GM19468 (cell line): ENCODE results near the gene MYADM.
"Not testable (repeated sequence)": the region's sequence is repeated elsewhere in the genome, so short reads cannot be mapped to it uniquely, and the experiment has no call there.

Source experiments
- ATAC-seq: cut with Tn5 transposase; IDR thresholded peaks from one replicate; pipeline ENCODE4 v1.9.1; 2021; ENCODE audit warnings: mild to moderate bottlenecking, moderate library complexity, moderate number of reproducible peaks; ENCODE audit not compliant: unreplicated experiment; ENCODE audit errors: extremely low read depth

The MYADM gene, protein sequence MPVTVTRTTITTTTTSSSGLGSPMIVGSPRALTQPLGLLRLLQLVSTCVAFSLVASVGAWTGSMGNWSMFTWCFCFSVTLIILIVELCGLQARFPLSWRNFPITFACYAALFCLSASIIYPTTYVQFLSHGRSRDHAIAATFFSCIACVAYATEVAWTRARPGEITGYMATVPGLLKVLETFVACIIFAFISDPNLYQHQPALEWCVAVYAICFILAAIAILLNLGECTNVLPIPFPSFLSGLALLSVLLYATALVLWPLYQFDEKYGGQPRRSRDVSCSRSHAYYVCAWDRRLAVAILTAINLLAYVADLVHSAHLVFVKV

DNA sequence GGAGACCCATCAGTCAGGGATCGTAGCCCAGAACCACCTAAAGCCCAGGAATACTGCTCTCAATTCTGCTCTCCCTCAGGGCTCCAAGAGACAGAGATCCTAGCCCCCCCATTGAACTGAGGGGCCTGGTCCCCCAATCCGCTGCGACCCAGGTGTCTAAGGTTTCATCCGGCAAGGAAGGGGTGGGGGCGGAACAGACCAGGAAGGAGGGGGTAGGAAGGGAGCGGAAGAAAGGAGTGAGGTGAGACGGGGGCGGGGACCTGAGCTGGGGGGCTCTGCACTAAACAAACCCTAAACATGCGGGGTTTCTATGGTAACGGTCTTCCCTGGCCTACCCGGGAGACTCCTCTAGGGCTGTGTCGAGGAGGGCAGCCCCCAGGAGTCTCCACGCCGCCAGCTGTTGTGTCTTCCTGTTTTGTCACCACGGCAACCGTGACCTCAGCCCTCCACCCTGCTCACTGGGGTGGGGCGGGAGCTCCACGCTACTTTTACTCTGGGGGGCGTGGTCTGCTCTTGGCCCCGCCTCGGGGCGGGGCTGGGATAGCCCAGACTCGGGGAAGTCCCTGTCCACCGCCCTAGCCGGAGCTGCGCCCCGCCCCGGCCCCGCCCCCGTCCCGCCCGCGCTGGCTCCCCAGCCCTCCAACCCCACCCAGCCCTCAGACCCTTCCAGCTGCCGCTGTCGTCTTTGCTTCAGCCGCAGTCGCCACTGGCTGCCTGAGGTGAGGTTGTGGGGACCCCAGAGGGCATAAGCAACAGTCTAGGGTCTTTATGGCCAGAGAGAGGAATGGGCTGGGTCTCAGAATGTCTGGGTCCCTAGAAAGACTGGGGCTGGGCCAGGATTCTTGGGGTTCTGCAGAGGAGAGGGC, at the start of gene MYADM:
Gene MYADM (plus strand): TSS at position 659 of the 866 bp plus-strand sequence. CDS start 5,647 bp downstream, outside the sequence.
- peak; percentile 44 for ATAC-seq

DNA sequence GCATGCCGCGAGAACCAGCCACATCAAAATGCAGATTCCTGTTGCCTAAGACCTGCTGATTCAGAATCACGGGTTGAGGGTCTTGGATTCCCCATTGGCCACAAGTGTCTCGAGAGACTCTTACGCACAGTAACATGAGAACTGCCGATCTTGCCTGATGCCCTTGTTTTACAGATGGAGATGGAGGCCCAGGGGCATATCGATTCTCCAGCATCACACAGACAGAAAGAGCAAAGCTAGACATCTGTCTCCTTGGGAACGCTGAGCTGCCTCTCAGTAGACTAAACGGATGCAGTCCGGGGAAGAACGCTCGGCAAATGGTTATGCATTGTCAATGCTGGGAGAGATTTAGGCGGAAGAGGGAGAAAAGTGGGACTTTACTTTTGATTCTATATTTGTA, 48.9 kb upstream of the MYADM start:
- ATAC-seq = no peak

DNA sequence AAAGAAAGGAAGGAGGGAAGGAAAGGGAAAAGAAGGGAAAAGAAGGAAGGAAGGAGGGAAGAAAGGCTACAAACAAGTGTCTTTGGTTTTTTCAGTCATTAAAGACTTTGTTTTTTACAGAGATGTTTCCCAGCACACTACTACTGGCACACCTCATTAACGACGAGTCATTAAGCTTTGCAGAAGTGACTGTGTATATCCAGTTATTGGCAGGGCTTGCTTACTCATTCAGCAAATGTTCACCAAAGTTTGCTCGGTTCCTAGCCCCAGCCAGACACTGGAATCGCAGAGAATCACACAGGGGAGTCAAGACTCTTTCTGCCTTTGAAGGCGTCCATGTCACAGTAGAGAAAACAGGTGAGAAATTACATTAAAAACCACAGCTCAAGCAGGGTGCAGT, 47.8 kb upstream of the MYADM start:
- ATAC-seq = no peak

DNA sequence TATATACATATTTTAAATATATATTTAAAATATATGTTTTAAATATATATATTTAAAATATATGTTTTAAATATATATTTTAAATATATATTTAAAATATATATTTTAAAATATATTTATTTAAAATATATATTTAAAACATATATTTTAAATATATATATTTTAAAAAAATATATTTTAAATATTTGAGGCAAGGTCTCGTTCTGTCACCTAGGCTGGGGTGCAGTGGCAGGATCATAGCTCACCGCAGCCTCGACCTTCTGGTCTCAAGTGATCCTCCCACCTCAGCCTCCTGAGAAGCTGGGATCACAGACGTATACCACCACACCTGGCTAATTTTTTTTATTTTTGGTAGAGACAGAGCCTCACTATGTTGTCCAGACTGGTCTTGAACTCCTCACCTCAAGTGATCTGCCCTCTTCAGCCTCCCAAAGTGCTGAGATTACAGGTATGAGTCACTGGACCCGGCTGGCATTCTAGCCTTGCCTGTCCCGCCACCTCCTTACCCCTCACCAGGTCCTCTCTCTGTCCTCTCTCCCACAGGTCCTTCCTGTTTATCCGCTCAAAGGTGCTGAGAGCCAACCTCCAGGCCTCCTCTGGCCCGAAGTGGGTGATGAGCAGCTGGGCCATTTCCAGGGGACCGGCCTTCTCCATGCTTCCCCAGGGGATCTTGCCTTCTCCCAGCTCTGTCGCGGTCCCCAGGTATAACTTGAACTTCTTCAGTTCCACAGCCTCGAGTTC, 44.1 kb upstream of the MYADM start:
- no peak for ATAC-seq

DNA sequence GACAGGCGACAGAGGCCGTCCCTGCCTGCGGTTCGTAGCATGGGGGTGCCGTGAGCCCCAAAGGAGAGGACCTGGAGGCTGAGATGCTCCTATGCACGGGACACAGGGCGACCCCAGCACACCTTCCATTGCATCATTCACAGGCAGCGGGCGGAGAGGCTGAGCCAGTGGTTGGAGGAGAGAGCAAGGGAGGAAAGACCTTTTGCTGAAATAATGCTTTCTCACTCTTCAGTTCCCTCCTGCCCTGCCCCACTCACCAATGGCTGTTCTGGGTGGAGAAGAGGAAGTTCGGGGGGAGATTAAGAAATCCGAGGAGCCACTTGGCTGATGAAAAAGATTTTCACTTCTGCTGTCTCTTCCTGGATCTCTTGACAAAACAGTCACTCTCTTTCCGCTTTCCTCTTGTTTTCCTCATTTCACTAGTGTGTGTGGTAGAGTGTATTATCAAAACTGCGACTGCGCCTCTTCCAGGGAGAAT, 43.5 kb upstream of the MYADM start, which contains the start of gene NLRP12:
Gene NLRP12 (minus strand): TSS at position 181 of the 478 bp plus-strand sequence. CDS start 140 bp downstream, at position 41.
- ATAC-seq = no peak

DNA sequence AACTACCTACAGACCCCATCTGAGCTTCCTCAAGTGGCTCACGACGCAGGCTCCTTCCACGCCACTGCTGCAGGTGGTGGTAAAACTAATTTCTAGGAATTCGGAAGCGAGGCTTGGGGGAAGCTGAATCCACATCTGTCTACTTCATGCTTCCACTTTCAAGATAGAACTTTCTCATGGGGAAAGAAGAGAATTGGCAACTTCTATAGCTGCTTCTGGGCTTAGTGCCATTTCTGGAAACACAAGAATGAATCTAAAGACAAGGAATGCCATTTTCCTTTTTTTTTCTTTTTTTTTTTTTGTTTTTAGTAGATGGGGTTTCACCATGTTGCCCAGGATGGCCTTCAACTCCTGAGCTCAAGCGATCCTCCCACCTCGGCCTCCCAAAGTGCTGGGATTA, 40.8 kb upstream of the MYADM start:
- no peak for ATAC-seq

DNA sequence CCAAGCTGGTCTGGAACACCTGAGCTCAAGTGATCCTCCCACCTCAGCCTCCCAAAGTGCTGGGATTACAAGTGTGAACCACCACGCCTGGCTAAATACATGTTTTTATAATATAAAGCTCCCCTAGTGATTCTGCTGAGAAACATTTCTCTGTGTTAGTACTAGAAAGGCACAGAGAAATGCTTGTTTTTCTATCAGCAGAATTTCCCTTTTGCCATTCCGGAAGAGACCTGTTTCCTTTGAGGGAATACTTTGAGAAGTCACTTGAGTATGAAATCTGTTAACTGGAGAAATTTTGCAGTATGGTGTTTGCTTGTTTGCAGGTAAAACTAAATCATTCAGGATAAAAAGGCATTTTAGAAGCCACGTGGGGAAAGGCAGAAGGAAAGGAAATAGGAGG, 39.2 kb upstream of the MYADM start:
- ATAC-seq = no peak

DNA sequence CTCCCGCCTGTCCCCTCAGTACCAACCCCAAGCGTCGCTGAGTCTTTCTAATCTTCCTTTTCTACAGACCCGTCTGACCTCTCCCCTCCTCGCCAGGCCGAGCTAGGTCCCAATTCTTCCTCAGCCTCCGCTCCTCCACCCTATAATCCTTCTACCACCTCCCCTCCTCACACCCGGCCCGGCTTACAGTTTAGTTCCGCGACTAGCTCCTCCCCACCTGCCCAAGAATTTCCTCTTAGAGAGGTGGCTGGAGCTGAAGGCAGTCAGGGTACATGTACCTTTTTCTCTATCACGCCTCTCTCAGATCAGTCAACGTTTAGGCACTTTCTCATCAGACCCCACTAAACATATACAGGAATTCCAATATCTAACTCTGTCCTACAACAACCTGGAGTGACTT, 34.8 kb upstream of the MYADM start:
- not testable (repeated sequence) for ATAC-seq

DNA sequence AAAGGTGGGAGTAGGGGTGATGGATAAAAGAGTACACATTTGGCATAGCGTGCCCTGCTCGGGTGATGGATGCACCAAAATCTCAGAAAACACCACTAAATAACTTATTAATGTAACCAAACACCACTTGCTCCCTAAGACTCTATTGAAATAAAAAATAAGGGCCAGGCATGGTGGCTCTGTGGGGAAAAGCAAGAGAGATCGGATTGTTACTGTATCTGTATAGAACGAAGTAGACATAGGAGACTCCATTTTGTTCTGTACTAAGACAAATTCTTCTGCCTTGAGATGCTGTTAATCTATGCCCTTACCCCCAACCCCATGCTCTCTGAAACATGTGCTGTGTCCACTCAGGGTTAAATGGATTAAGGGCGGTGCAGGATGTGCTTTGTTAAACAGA, 29.2 kb upstream of the MYADM start:
- not testable (repeated sequence) for ATAC-seq

DNA sequence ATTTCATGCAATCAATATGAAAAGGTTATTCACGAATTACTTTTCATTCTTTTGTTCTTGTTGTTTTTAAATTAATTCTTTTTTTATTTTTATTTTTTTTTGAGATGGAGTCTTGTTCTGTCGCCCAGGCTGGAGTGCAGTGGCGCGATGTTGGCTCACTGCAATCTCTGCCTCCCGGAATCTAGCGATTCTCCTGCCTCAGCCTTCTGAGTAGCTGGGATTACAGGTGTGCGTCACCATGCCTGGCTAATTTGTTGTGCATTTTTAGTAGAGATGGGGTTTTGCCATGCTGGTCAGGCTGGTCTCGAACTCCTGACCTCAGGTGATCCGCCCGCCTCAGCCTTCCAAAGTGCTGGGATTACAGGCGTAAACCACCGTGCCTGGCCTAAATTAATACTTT, 27.4 kb upstream of the MYADM start:
- ATAC-seq = not testable (repeated sequence)

DNA sequence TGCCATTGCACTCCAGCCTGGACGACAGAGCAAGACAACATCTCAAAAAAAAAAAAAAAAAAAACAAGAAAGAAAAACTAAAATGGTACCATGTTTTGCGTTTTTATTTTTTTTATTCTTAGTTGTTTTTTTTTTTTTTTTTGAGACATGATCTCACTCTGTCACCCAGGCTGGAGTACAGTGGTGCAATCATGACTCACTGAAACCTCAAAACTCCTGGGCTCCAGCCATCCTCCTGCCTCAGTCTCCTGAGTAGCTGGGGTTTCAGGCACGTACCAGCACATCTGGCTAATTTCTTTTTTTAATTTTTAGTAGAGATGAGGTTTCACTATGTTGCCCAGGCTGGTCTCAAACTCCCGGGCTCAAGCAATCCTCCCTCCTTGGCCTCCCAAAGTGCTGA, 26.8 kb upstream of the MYADM start:
- not testable (repeated sequence) for ATAC-seq

DNA sequence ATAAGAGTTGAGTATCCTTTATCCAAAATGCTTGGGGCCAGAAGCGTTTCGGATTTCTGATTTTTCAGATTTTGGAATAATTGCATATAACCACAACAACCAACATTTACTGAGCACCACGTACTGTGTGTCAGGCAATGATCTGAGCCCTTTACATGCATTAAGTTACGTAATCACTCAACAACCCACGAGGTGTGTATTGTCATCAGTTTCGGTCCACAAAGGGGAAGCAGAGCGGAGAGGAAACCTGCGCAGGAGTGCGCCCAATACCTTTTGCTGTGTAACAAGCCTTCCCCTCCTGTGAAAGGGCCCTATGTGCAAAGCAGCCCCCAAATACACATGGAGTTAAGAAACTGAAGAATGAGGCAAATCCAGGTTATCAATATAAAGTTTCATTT, 22.8 kb upstream of the MYADM start:
- no peak for ATAC-seq

DNA sequence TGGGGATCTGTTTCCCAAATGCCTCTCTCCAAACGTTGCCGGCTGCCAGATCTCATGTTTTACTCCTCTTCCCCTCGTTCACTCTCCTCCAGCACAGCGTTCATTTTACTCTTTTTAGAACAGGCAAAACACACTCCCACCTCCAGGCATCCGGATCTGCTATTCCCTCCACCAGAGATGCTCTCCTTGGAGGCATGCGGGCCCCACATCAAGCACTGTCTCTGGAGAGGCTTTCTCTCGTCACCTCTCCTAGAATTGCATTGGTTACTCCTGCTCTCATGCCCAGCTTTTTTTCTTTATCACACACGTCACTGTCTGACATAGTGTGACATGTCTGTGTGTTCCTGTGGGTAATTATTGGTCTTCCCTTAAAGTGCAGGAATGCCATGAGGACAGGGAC, 20.1 kb upstream of the MYADM start:
- no peak for ATAC-seq

DNA sequence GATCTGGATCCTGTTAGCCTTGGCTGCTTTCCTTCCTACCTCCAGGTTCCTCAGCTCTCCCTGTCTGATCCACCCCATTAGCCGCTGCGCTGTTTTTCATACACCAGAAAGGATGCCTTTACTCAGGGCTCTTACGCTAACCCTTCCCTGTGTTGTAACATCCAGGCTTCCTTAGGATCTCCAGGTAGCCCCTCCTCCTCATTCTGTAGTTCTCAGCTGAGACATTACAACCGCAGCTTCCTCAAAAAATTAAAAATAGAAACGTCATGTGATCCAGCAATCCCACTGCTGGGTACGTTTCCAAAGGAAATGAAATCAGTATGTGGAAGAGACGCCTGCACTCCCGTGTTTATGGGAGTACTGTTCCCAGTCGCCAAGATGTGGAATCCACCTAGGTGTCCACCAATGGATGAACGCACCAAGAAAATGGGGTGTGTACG, 18.4 kb upstream of the MYADM start:
- no peak for ATAC-seq

DNA sequence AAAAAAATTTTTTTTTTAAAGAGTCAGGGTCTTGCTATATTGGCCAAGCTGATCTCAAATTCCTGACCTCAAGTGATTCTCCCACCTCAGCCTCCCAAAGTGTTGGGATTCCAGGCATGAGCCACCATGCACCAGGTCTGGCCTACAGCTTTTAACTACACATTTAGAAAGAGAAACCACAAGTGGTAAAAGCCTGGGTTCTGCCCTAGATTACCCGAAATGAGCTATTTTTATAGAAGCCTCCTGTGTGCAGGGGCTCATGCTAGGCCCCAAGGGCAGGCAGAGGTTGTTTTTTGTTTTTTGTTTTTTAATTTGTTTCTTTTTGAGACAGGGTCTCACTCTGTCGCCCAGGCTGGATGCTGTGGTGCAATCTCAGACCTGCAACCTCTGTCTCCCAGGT, 14.0 kb upstream of the MYADM start:
- ATAC-seq = no peak

DNA sequence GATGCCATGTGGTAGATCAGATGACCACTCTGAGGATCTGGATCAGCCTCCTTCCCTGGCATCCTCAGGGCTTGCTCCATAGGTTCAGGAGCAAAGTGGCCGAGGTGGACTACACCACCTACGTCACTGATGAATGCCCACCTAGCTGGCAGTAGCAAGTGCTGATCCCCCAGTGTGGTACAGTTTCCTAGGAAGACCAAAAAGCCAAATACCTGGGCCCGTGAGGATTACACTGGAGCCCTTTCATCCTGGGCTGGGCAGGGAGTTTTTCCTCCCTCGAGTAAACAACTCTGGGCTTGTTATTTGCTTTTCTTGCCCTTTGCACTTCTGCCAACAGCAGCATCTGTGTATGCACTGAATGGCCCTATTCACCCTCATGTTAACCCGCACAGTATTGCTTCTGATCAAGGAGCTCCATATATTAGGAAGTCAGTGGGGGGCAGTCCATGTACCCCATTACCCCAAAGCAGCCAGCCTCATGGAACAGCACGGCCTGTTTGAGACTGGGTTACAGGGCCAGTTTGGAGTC, 3.3 kb upstream of the MYADM start:
- ATAC-seq = no peak

DNA sequence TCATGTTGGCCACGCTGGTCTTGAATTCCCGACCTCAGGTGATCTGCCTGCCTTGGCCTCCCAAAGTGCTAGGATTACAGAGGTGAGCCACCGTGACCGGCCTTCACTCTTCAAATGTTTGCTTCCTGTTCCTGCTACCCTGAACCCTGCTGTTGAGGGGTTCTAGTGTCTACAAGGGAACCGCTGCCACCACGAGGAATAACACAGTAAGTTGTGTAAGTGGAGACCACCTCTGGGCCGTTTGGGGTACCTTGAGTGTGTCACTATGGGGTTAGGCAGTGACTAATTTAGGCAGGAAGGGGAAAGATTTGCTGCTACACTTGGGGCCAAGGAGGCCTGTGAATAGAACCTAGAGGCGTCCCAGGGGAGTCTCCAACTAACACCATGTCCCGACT, 2.2 kb upstream of the MYADM start:
- no peak for ATAC-seq

DNA sequence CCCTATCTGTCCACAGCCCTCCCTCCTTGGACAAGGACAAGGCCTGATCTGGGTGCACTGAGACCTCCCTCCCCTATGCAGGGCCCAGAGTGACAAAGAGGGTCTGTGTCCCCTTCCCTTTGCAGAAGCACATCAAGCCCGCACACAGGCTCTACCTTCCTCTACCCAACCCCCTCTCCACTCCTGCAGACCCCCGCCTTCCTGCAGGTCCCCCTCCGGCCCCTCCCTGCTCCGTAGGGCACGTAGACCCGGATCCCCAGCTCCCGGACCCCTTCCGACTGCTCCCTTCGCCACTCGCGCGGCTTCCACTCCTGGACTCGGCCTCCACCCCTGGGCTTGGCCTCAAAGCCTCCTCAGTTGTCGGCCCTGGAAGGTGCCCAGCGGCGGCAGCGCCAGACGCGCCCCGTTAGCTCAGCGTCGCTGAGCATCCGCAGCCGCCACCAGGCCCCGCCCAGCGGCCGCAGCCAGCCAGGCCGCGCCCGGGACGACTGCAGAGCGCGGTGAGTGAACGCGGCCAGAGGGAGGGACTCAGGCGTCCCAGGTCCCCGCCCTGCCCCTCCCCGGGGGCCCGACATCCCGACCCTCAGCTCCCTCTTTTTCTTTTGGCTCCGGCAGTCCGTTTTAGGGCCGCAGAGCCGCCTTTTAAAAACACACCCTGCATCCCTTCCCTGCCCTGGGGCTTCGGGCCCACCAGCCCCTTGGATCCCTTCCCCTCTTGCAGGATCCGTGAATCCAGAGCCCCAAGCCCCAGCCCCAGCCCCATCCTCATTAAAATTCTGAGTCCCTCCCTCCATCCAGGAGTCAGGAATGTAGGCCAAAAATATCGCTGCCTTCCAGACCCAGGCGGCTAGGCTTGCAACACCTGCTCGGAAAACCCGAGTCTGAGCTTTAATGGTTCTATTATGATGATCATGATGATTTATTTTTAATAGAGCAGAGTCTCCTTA, 1.5 kb upstream of the MYADM start:
- ATAC-seq = no peak

DNA sequence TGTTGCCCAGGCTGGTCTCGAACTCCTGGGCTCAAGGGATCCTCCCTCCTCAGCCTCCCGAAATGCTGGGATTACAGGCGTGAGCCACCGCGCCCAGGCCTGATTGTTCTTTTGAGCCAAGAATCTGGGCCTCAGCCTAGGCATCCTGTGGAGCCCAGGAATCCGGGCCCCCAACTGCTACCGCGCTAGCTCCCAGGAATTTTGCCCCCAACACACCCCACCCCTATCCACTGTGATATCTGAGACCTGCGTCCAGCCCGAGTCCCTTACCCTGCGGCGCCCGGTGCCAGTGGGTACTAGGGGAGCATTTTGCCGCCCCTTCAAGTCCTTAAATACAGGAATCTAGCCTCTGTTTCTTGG, 838 bp upstream of the MYADM start:
- ATAC-seq = no peak
